WTC11 (cell line): ENCODE data around the gene GLOD4. TPM values are rescaled to one million over a fixed set of nuclear protein-coding genes. Genes with fewer than 3 reads are reported as not detected.
A peak's percentile ranks its signal among the peaks of the same experiment; 100 is the strongest.
"Not testable (repeated sequence)": the region's sequence is repeated elsewhere in the genome, so short reads cannot be mapped to it uniquely, and the experiment has no call there.

Source experiments
- ATAC-seq: fragments of 200-7000 bp; cut with Tn5 transposase; 2 replicates; pipeline ENCODE4 v1.10.0; 2021; ENCODE audit warnings: mild to moderate bottlenecking, moderate library complexity
- CTCF ChIA-PET: fragments of 300-600 bp; sonication (Branson Sonifier 250); formaldehyde crosslinking; loops from one replicate; lab custom pipeline; 2021; ENCODE audit warnings: antibody characterized with exemption; lab: Charles Lee
- POLR2A ChIA-PET: fragments of 350-600 bp; sonication (Branson Sonifier 250); formaldehyde crosslinking; loops from one replicate; lab custom pipeline; 2021; ENCODE audit warnings: antibody characterized with exemption; lab: Charles Lee
- DNase-seq: peaks from one replicate; pipeline ENCODE4 v3.0.0; 2021; ENCODE audit warnings: low spot score
- H3K27ac Mint-ChIP-seq: 2 replicates; pipeline ENCODE4 v1.8.0; 2021; ENCODE audit warnings: mixed read lengths
- H3K27me3 Mint-ChIP-seq: 2 replicates; pipeline ENCODE4 v1.8.0; 2021; ENCODE audit warnings: low read depth, mild to moderate bottlenecking, moderate library complexity, mixed read lengths
- H3K36me3 Mint-ChIP-seq: 2 replicates; pipeline ENCODE4 v1.8.0; 2021; ENCODE audit warnings: mixed read lengths
- H3K4me1 Mint-ChIP-seq: 2 replicates; pipeline ENCODE4 v1.8.0; 2022; ENCODE audit warnings: mixed read lengths
- H3K4me3 Mint-ChIP-seq: 2 replicates; pipeline ENCODE4 v1.8.0; 2021; ENCODE audit warnings: mild to moderate bottlenecking, moderate library complexity, mixed read lengths
- H3K9me3 Mint-ChIP-seq: 2 replicates; pipeline ENCODE4 v1.8.0; 2021; ENCODE audit warnings: mixed read lengths
- CREB1 ChIP-seq: sonication (generic); formaldehyde crosslinking; IDR thresholded peaks from 2 replicates; pipeline ENCODE4 v1.8.0; 2023; ENCODE audit warnings: mild to moderate bottlenecking, missing genetic modification reagents
- FOXJ3 ChIP-seq: sonication (generic); formaldehyde crosslinking; IDR thresholded peaks from 2 replicates; pipeline ENCODE4 v1.9.0; 2021; ENCODE audit warnings: missing genetic modification reagents, mild to moderate bottlenecking, borderline replicate concordance
- FOXK1 ChIP-seq: sonication (generic); formaldehyde crosslinking; IDR thresholded peaks from 2 replicates; pipeline ENCODE4 v1.8.0; 2022; ENCODE audit warnings: mild to moderate bottlenecking, moderate library complexity, missing genetic modification reagents
- FOXP1 ChIP-seq: sonication (generic); formaldehyde crosslinking; IDR thresholded peaks from 2 replicates; pipeline ENCODE4 v1.8.0; 2022; ENCODE audit warnings: missing genetic modification reagents, mild to moderate bottlenecking, moderate library complexity, borderline replicate concordance
- HMGA2 ChIP-seq: fragments of 250-450 bp; sonication (Bioruptor Pico); IDR thresholded peaks from 2 replicates; pipeline ENCODE4 v1.4.0; 2021; ENCODE audit warnings: mild to moderate bottlenecking, moderate library complexity
- IRF2 ChIP-seq: sonication (generic); formaldehyde crosslinking; IDR thresholded peaks from 2 replicates; pipeline ENCODE4 v1.8.0; 2022; ENCODE audit warnings: low read depth, missing genetic modification reagents, borderline replicate concordance
- NFATC4 ChIP-seq: fragments of 250-450 bp; sonication (Bioruptor Pico); IDR thresholded peaks from 2 replicates; pipeline ENCODE4 v1.9.0; 2021; ENCODE audit warnings: mild to moderate bottlenecking
- RORB ChIP-seq: fragments of 250-450 bp; sonication (Bioruptor Pico); IDR thresholded peaks from 2 replicates; pipeline ENCODE4 v1.9.0; 2021; ENCODE audit warnings: mild to moderate bottlenecking
- TCF7 ChIP-seq: sonication (generic); formaldehyde crosslinking; IDR thresholded peaks from 2 replicates; pipeline ENCODE4 v1.8.0; 2022; ENCODE audit warnings: mild to moderate bottlenecking, low read depth, missing genetic modification reagents, moderate library complexity
- ZNF121 ChIP-seq: sonication (generic); formaldehyde crosslinking; IDR thresholded peaks from 2 replicates; pipeline ENCODE4 v1.8.0; 2023; ENCODE audit warnings: missing genetic modification reagents
- total RNA-seq: library from RNA; stranded (reverse); gene quantifications from 3 replicates; pipeline ENCODE4 v1.2.3, GENCODE V29; 2021
- TF ChIP-seq, protein P1 (sequence below): sonication (generic); formaldehyde crosslinking; IDR thresholded peaks from 2 replicates; pipeline ENCODE4 v1.8.1; 2023; ENCODE audit warnings: mild to moderate bottlenecking, missing genetic modification reagents, borderline replicate concordance
- TF ChIP-seq, protein P2 (sequence below): fragments of 250-450 bp; sonication (Bioruptor Pico); IDR thresholded peaks from 2 replicates; pipeline ENCODE4 v1.9.0; 2021; ENCODE audit warnings: mild to moderate bottlenecking
- TF ChIP-seq, protein P3 (sequence below): fragments of 250-450 bp; sonication (Bioruptor Pico); IDR thresholded peaks from 2 replicates; pipeline ENCODE4 v1.9.0; 2021; ENCODE audit warnings: mild to moderate bottlenecking
- TF ChIP-seq, protein P4 (sequence below): sonication (generic); formaldehyde crosslinking; IDR thresholded peaks from 2 replicates; pipeline ENCODE4 v1.8.0; 2022; ENCODE audit warnings: missing genetic modification reagents
- TF ChIP-seq, protein P5 (sequence below): sonication (generic); formaldehyde crosslinking; conservative IDR thresholded peaks from 2 replicates; pipeline ENCODE4 v1.8.1; 2022; ENCODE audit warnings: mild to moderate bottlenecking, missing genetic modification reagents
- TF ChIP-seq, protein P6 (sequence below): sonication (generic); formaldehyde crosslinking; IDR thresholded peaks from 2 replicates; pipeline ENCODE4 v1.8.1; 2023; ENCODE audit warnings: mild to moderate bottlenecking, moderate library complexity, missing genetic modification reagents
- TF ChIP-seq, protein P7 (sequence below): fragments of 200-600 bp; IDR thresholded peaks from 2 replicates; pipeline ENCODE4 v1.8.0; 2022; ENCODE audit warnings: antibody characterized with exemption

The GLOD4 gene
- total RNA-seq, 1 experiment from 2014 or later: 69.0 TPM

DNA sequence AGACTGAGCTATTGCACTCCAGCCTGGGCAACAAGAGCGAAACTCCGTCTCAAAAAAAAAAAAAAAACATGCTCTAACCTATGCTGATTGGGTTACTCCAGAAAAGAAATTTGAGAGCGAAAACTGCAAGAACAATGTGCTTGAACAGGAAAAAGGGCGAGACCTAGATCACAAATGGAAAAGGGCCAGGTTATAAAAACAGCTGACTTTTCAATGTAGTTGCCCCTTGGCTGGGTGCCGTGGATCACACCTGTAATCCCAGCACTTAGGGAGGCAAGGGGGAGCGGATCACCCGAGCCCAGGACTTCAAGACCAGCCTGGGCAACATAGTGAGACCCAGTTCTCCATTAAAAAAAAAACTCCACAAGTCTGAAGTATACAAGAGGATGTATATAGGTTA is 48.9 kb upstream of the GLOD4 start (continued):
- TF ChIP-seq, protein P1, sequence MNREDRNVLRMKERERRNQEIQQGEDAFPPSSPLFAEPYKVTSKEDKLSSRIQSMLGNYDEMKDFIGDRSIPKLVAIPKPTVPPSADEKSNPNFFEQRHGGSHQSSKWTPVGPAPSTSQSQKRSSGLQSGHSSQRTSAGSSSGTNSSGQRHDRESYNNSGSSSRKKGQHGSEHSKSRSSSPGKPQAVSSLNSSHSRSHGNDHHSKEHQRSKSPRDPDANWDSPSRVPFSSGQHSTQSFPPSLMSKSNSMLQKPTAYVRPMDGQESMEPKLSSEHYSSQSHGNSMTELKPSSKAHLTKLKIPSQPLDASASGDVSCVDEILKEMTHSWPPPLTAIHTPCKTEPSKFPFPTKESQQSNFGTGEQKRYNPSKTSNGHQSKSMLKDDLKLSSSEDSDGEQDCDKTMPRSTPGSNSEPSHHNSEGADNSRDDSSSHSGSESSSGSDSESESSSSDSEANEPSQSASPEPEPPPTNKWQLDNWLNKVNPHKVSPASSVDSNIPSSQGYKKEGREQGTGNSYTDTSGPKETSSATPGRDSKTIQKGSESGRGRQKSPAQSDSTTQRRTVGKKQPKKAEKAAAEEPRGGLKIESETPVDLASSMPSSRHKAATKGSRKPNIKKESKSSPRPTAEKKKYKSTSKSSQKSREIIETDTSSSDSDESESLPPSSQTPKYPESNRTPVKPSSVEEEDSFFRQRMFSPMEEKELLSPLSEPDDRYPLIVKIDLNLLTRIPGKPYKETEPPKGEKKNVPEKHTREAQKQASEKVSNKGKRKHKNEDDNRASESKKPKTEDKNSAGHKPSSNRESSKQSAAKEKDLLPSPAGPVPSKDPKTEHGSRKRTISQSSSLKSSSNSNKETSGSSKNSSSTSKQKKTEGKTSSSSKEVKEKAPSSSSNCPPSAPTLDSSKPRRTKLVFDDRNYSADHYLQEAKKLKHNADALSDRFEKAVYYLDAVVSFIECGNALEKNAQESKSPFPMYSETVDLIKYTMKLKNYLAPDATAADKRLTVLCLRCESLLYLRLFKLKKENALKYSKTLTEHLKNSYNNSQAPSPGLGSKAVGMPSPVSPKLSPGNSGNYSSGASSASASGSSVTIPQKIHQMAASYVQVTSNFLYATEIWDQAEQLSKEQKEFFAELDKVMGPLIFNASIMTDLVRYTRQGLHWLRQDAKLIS (CRISPR knock-in tag): no peak
- TF ChIP-seq IRF2 (CRISPR knock-in tag) (no peak), FOXP1 (CRISPR knock-in tag) (no peak), CREB1 (CRISPR knock-in tag) (no peak), TCF7 (CRISPR knock-in tag) (no peak), FOXK1 (no peak)
- TF ChIP-seq, protein P2, sequence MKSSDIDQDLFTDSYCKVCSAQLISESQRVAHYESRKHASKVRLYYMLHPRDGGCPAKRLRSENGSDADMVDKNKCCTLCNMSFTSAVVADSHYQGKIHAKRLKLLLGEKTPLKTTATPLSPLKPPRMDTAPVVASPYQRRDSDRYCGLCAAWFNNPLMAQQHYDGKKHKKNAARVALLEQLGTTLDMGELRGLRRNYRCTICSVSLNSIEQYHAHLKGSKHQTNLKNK (CRISPR knock-in tag): no peak

DNA sequence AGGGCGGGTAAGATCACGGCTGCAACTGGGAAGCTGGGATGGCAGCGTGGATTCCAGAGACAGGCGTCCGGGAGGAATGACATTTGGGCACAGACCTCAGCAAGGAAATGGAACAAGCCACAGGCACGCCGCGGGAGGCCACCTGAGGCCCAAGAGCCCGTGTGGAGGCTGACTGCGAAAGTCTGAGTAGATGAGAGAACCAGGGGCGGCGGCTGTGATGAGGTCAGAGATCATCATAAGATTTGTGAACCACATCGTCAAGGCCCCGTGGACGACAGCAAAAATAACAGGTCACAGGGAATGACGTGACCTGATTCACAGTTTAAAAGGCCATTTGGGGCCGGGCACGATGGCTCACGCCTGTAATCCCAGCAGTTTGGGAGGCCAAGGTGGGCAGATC is 48.3 kb upstream of the GLOD4 start:
- H3K9me3 Mint-ChIP-seq: peaks cover 10% of the 10 kb centered on the region; the same call in 1 of the 2 replicates
- TF ChIP-seq RORB (CRISPR knock-in tag) (no peak), HMGA2 (CRISPR knock-in tag) (no peak), ZNF121 (no peak), FOXJ3 (CRISPR knock-in tag) (no peak), NFATC4 (CRISPR knock-in tag) (no peak)
- TF ChIP-seq, protein P3, sequence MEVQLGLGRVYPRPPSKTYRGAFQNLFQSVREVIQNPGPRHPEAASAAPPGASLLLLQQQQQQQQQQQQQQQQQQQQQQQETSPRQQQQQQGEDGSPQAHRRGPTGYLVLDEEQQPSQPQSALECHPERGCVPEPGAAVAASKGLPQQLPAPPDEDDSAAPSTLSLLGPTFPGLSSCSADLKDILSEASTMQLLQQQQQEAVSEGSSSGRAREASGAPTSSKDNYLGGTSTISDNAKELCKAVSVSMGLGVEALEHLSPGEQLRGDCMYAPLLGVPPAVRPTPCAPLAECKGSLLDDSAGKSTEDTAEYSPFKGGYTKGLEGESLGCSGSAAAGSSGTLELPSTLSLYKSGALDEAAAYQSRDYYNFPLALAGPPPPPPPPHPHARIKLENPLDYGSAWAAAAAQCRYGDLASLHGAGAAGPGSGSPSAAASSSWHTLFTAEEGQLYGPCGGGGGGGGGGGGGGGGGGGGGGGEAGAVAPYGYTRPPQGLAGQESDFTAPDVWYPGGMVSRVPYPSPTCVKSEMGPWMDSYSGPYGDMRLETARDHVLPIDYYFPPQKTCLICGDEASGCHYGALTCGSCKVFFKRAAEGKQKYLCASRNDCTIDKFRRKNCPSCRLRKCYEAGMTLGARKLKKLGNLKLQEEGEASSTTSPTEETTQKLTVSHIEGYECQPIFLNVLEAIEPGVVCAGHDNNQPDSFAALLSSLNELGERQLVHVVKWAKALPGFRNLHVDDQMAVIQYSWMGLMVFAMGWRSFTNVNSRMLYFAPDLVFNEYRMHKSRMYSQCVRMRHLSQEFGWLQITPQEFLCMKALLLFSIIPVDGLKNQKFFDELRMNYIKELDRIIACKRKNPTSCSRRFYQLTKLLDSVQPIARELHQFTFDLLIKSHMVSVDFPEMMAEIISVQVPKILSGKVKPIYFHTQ (CRISPR knock-in tag): no peak
- TF ChIP-seq, protein P4, sequence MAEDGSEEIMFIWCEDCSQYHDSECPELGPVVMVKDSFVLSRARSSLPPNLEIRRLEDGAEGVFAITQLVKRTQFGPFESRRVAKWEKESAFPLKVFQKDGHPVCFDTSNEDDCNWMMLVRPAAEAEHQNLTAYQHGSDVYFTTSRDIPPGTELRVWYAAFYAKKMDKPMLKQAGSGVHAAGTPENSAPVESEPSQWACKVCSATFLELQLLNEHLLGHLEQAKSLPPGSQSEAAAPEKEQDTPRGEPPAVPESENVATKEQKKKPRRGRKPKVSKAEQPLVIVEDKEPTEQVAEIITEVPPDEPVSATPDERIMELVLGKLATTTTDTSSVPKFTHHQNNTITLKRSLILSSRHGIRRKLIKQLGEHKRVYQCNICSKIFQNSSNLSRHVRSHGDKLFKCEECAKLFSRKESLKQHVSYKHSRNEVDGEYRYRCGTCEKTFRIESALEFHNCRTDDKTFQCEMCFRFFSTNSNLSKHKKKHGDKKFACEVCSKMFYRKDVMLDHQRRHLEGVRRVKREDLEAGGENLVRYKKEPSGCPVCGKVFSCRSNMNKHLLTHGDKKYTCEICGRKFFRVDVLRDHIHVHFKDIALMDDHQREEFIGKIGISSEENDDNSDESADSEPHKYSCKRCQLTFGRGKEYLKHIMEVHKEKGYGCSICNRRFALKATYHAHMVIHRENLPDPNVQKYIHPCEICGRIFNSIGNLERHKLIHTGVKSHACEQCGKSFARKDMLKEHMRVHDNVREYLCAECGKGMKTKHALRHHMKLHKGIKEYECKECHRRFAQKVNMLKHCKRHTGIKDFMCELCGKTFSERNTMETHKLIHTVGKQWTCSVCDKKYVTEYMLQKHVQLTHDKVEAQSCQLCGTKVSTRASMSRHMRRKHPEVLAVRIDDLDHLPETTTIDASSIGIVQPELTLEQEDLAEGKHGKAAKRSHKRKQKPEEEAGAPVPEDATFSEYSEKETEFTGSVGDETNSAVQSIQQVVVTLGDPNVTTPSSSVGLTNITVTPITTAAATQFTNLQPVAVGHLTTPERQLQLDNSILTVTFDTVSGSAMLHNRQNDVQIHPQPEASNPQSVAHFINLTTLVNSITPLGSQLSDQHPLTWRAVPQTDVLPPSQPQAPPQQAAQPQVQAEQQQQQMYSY: no peak
- TF ChIP-seq, protein P5, sequence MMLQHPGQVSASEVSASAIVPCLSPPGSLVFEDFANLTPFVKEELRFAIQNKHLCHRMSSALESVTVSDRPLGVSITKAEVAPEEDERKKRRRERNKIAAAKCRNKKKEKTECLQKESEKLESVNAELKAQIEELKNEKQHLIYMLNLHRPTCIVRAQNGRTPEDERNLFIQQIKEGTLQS (CRISPR knock-in tag): no peak
- TF ChIP-seq, protein P6, sequence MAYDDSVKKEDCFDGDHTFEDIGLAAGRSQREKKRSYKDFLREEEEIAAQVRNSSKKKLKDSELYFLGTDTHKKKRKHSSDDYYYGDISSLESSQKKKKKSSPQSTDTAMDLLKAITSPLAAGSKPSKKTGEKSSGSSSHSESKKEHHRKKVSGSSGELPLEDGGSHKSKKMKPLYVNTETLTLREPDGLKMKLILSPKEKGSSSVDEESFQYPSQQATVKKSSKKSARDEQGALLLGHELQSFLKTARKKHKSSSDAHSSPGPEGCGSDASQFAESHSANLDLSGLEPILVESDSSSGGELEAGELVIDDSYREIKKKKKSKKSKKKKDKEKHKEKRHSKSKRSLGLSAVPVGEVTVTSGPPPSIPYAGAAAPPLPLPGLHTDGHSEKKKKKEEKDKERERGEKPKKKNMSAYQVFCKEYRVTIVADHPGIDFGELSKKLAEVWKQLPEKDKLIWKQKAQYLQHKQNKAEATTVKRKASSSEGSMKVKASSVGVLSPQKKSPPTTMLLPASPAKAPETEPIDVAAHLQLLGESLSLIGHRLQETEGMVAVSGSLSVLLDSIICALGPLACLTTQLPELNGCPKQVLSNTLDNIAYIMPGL (CRISPR knock-in tag): no peak
- TF ChIP-seq, protein P7, sequence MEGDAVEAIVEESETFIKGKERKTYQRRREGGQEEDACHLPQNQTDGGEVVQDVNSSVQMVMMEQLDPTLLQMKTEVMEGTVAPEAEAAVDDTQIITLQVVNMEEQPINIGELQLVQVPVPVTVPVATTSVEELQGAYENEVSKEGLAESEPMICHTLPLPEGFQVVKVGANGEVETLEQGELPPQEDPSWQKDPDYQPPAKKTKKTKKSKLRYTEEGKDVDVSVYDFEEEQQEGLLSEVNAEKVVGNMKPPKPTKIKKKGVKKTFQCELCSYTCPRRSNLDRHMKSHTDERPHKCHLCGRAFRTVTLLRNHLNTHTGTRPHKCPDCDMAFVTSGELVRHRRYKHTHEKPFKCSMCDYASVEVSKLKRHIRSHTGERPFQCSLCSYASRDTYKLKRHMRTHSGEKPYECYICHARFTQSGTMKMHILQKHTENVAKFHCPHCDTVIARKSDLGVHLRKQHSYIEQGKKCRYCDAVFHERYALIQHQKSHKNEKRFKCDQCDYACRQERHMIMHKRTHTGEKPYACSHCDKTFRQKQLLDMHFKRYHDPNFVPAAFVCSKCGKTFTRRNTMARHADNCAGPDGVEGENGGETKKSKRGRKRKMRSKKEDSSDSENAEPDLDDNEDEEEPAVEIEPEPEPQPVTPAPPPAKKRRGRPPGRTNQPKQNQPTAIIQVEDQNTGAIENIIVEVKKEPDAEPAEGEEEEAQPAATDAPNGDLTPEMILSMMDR: no peak
- CTCF ChIA-PET: interaction anchor here (0.9 kb wide), 3 partner anchors 49 to 151 kb away, joined by 3 to 4 read pairs (median 3); no protein-coding TSS in a partner anchor
- peaks cover 8% of the 10 kb centered on the region; the same call in 1 of the 2 replicates for H3K36me3 Mint-ChIP-seq
- POLR2A ChIA-PET: interaction anchor here (0.5 kb wide), 1 partner anchor 57 kb away, joined by 3 read pairs; no protein-coding TSS in a partner anchor
- H3K27me3 Mint-ChIP-seq: no peaks in the 10 kb centered on the region
- H3K4me3 Mint-ChIP-seq: no peak overlapping the region
- ATAC-seq (no peak), DNase-seq (no peak)
- peak overlapping the region; percentile 58; the same call in 1 of the 2 replicates for H3K27ac Mint-ChIP-seq
- H3K4me1 Mint-ChIP-seq: peaks cover 10% of the 10 kb centered on the region

DNA sequence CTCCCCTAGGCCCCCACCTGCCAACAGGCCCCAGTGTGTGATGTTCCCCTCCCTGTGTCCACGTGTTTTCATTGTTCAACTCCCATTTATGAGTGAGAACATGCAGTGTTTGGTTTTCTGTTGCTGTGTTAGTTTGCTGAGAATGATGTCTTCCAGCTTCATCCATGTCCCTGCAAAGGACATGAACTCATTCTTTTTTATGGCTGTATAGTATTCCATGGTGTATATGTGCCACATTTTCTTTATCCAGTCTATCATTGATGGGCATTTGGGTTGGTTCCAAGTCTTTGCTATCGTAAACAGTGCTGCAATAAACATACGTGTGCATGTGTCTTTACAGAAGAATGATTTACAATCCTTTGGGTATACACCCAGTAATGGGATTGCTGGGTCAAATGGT is 47.5 kb upstream of the GLOD4 start:
- POLR2A ChIA-PET, H3K4me3 Mint-ChIP-seq, H3K27me3 Mint-ChIP-seq, H3K9me3 Mint-ChIP-seq, DNase-seq, H3K36me3 Mint-ChIP-seq, H3K4me1 Mint-ChIP-seq, CTCF ChIA-PET, ATAC-seq, H3K27ac Mint-ChIP-seq: not testable (repeated sequence)
